ENCODE results near the gene WFS1. TPM values are rescaled to one million over a fixed set of nuclear protein-coding genes. Genes with fewer than 3 reads are reported as not detected.

The WFS1 gene
- polyA plus RNA-seq, 4 donors, result 4.1 to 35.1 (median 12.2) TPM

- no peak overlapping the region for H3K27ac ChIP-seq (ENCODE audit: low read depth in 1 of 3, low read length in 2 of 3)
- no peak for DNase-seq
- peaks cover 0 to 84% (median 7%) of the 10 kb centered on the region in 3 donors for H3K36me3 ChIP-seq (ENCODE audit: control insufficient read depth in 3 of 3, insufficient read depth in 2 of 3, low read depth in 1 of 3, low read length in 3 of 3)
Measured at GRCh38 chr4:6293661-6294060, 24.0 kb downstream of the WFS1 start.

GRCh38 chr4:6294705-6295421 is 25.2 kb downstream of the WFS1 start:
- WGBS, 3 donors, result 94 to 95% (median 95%) methylated on average over 26 to 27 of the region's 27 CpGs

More at GRCh38 chr4:6293661-6294060, 24.0 kb downstream of the WFS1 start:
- FAIRE-seq, result no peak
- WGBS, 3 donors, result 88 to 93% (median 92%) methylated on average over 8 of the region's 8 CpGs
- Histone ChIP-seq H3K4me1 (ENCODE audit: control insufficient read depth in 3 of 3, insufficient read depth in 2 of 3, low read depth in 1 of 3, low read length in 2 of 3) (no peaks in the 10 kb centered on the region), H3K4me3 (ENCODE audit: low read depth in 1 of 3, low read length in 3 of 3) (no peak overlapping the region), H3K27me3 (ENCODE audit: control insufficient read depth in 3 of 3, insufficient read depth in 3 of 3, low read length in 3 of 3) (no peaks in the 10 kb centered on the region), H3K9me3 (ENCODE audit: control insufficient read depth in 2 of 2, insufficient read depth in 1 of 2, low read depth in 1 of 2, low read length in 1 of 2) (no peaks in the 10 kb centered on the region)

GRCh38 chr4:6295495-6295894 is 25.8 kb downstream of the WFS1 start:
- Histone ChIP-seq H3K4me3 (ENCODE audit: low read depth in 1 of 3, low read length in 3 of 3) (no peak overlapping the region), H3K9me3 (ENCODE audit: control insufficient read depth in 2 of 2, insufficient read depth in 1 of 2, low read depth in 1 of 2, low read length in 1 of 2) (no peaks in the 10 kb centered on the region), H3K27me3 (ENCODE audit: control insufficient read depth in 3 of 3, insufficient read depth in 3 of 3, low read length in 3 of 3) (no peaks in the 10 kb centered on the region), H3K4me1 (ENCODE audit: control insufficient read depth in 3 of 3, insufficient read depth in 2 of 3, low read depth in 1 of 3, low read length in 2 of 3) (no peaks in the 10 kb centered on the region), H3K27ac (ENCODE audit: low read depth in 1 of 3, low read length in 2 of 3) (no peak overlapping the region), H3K36me3 (ENCODE audit: control insufficient read depth in 3 of 3, insufficient read depth in 2 of 3, low read depth in 1 of 3, low read length in 3 of 3) (peaks cover 0 to 83% (median 4%) of the 10 kb centered on the region in 3 donors)
- DNase-seq, result no peak
- no peak for FAIRE-seq
- WGBS, 3 donors, result 94 to 97% (median 96%) methylated on average over 14 of the region's 14 CpGs

More at GRCh38 chr4:6294705-6295421, 25.2 kb downstream of the WFS1 start:
- H3K9me3 ChIP-seq (ENCODE audit: control insufficient read depth in 2 of 2, insufficient read depth in 1 of 2, low read depth in 1 of 2, low read length in 1 of 2), result no peaks in the 10 kb centered on the region
- no peaks in the 10 kb centered on the region for H3K4me1 ChIP-seq (ENCODE audit: control insufficient read depth in 3 of 3, insufficient read depth in 2 of 3, low read depth in 1 of 3, low read length in 2 of 3)
- H3K27me3 ChIP-seq (ENCODE audit: control insufficient read depth in 3 of 3, insufficient read depth in 3 of 3, low read length in 3 of 3), result no peaks in the 10 kb centered on the region
- H3K36me3 ChIP-seq (ENCODE audit: control insufficient read depth in 3 of 3, insufficient read depth in 2 of 3, low read depth in 1 of 3, low read length in 3 of 3), result peaks cover 0 to 82% (median 4%) of the 10 kb centered on the region in 3 donors
- H3K27ac ChIP-seq (ENCODE audit: low read depth in 1 of 3, low read length in 2 of 3), result no peak overlapping the region
- no peak for DNase-seq
- no peak overlapping the region for H3K4me3 ChIP-seq (ENCODE audit: low read depth in 1 of 3, low read length in 3 of 3)
- no peak for FAIRE-seq

GRCh38 chr4:6296026-6296425 is 26.4 kb downstream of the WFS1 start:
- 85 to 91% (median 90%) methylated on average over 9 of the region's 9 CpGs for WGBS, 3 donors
- H3K27me3 ChIP-seq (ENCODE audit: control insufficient read depth in 3 of 3, insufficient read depth in 3 of 3, low read length in 3 of 3), result no peaks in the 10 kb centered on the region
- no peak overlapping the region for H3K27ac ChIP-seq (ENCODE audit: low read depth in 1 of 3, low read length in 2 of 3)
- DNase-seq (no peak), FAIRE-seq (no peak)
- H3K9me3 ChIP-seq (ENCODE audit: control insufficient read depth in 2 of 2, insufficient read depth in 1 of 2, low read depth in 1 of 2, low read length in 1 of 2), result no peaks in the 10 kb centered on the region
- H3K4me1 ChIP-seq (ENCODE audit: control insufficient read depth in 3 of 3, insufficient read depth in 2 of 3, low read depth in 1 of 3, low read length in 2 of 3), result no peaks in the 10 kb centered on the region
- H3K36me3 ChIP-seq (ENCODE audit: control insufficient read depth in 3 of 3, insufficient read depth in 2 of 3, low read depth in 1 of 3, low read length in 3 of 3), result peaks cover 0 to 83% (median 5%) of the 10 kb centered on the region in 3 donors
- no peak overlapping the region for H3K4me3 ChIP-seq (ENCODE audit: low read depth in 1 of 3, low read length in 3 of 3)

GRCh38 chr4:6297266-6297815 is 27.7 kb downstream of the WFS1 start:
- Histone ChIP-seq H3K27ac (ENCODE audit: low read depth in 1 of 3, low read length in 2 of 3) (no peak overlapping the region), H3K27me3 (ENCODE audit: control insufficient read depth in 3 of 3, insufficient read depth in 3 of 3, low read length in 3 of 3) (no peaks in the 10 kb centered on the region), H3K9me3 (ENCODE audit: control insufficient read depth in 2 of 2, insufficient read depth in 1 of 2, low read depth in 1 of 2, low read length in 1 of 2) (no peaks in the 10 kb centered on the region), H3K36me3 (ENCODE audit: control insufficient read depth in 3 of 3, insufficient read depth in 2 of 3, low read depth in 1 of 3, low read length in 3 of 3) (peaks cover 0 to 83% (median 7%) of the 10 kb centered on the region in 3 donors), H3K4me3 (ENCODE audit: low read depth in 1 of 3, low read length in 3 of 3) (no peak overlapping the region), H3K4me1 (ENCODE audit: control insufficient read depth in 3 of 3, insufficient read depth in 2 of 3, low read depth in 1 of 3, low read length in 2 of 3) (no peaks in the 10 kb centered on the region)
- FAIRE-seq (no peak), DNase-seq (no peak)
- 89 to 90% (median 90%) methylated on average over 15 of the region's 15 CpGs for WGBS, 3 donors

- H3K36me3 ChIP-seq (ENCODE audit: control insufficient read depth in 3 of 3, insufficient read depth in 2 of 3, low read depth in 1 of 3, low read length in 3 of 3), result peaks cover 0 to 83% (median 7%) of the 10 kb centered on the region in 3 donors
- FAIRE-seq (no peak), DNase-seq (no peak)
- H3K4me3 ChIP-seq (ENCODE audit: low read depth in 1 of 3, low read length in 3 of 3), result no peak overlapping the region
- no peaks in the 10 kb centered on the region for H3K9me3 ChIP-seq (ENCODE audit: control insufficient read depth in 2 of 2, insufficient read depth in 1 of 2, low read depth in 1 of 2, low read length in 1 of 2)
- WGBS, 3 donors, result 67 to 82% (median 82%) methylated on average over 13 of the region's 13 CpGs
- H3K27me3 ChIP-seq (ENCODE audit: control insufficient read depth in 3 of 3, insufficient read depth in 3 of 3, low read length in 3 of 3), result no peaks in the 10 kb centered on the region
- H3K4me1 ChIP-seq (ENCODE audit: control insufficient read depth in 3 of 3, insufficient read depth in 2 of 3, low read depth in 1 of 3, low read length in 2 of 3), result no peaks in the 10 kb centered on the region
- peak overlapping the region in 1 of 3 donors; percentile 28 for H3K27ac ChIP-seq (ENCODE audit: low read depth in 1 of 3, low read length in 2 of 3)
Measured at GRCh38 chr4:6298035-6298434, 28.4 kb downstream of the WFS1 start.

GRCh38 chr4:6298852-6299251 is 29.2 kb downstream of the WFS1 start:
- Histone ChIP-seq H3K9me3 (ENCODE audit: control insufficient read depth in 2 of 2, insufficient read depth in 1 of 2, low read depth in 1 of 2, low read length in 1 of 2) (no peaks in the 10 kb centered on the region), H3K4me3 (ENCODE audit: low read depth in 1 of 3, low read length in 3 of 3) (no peak overlapping the region), H3K4me1 (ENCODE audit: control insufficient read depth in 3 of 3, insufficient read depth in 2 of 3, low read depth in 1 of 3, low read length in 2 of 3) (no peaks in the 10 kb centered on the region), H3K27ac (ENCODE audit: low read depth in 1 of 3, low read length in 2 of 3) (peak overlapping the region in 1 of 3 donors; percentile 28), H3K36me3 (ENCODE audit: control insufficient read depth in 3 of 3, insufficient read depth in 2 of 3, low read depth in 1 of 3, low read length in 3 of 3) (peaks cover 0 to 83% (median 7%) of the 10 kb centered on the region in 3 donors), H3K27me3 (ENCODE audit: control insufficient read depth in 3 of 3, insufficient read depth in 3 of 3, low read length in 3 of 3) (no peaks in the 10 kb centered on the region)
- no peak for FAIRE-seq
- WGBS, 3 donors, result 89 to 100% (median 95%) methylated on average over 6 of the region's 6 CpGs
- no peak for DNase-seq

GRCh38 chr4:6299875-6300274 is 30.2 kb downstream of the WFS1 start:
- no peak for FAIRE-seq
- H3K4me3 ChIP-seq (ENCODE audit: low read depth in 1 of 3, low read length in 3 of 3), result no peak overlapping the region
- H3K9me3 ChIP-seq (ENCODE audit: control insufficient read depth in 2 of 2, insufficient read depth in 1 of 2, low read depth in 1 of 2, low read length in 1 of 2), result no peaks in the 10 kb centered on the region
- peaks cover 0 to 83% (median 7%) of the 10 kb centered on the region in 3 donors for H3K36me3 ChIP-seq (ENCODE audit: control insufficient read depth in 3 of 3, insufficient read depth in 2 of 3, low read depth in 1 of 3, low read length in 3 of 3)
- no peaks in the 10 kb centered on the region for H3K27me3 ChIP-seq (ENCODE audit: control insufficient read depth in 3 of 3, insufficient read depth in 3 of 3, low read length in 3 of 3)
- H3K4me1 ChIP-seq (ENCODE audit: control insufficient read depth in 3 of 3, insufficient read depth in 2 of 3, low read depth in 1 of 3, low read length in 2 of 3), result no peaks in the 10 kb centered on the region
- DNase-seq, result no peak
- no peak overlapping the region for H3K27ac ChIP-seq (ENCODE audit: low read depth in 1 of 3, low read length in 2 of 3)
- WGBS, 3 donors, result 90 to 96% (median 91%) methylated on average over 12 of the region's 12 CpGs

Data from small intestine (tissue), 7 donors.